ENCODE results near the gene PTPRZ1. TPM values are rescaled to one million over a fixed set of nuclear protein-coding genes. Genes with fewer than 3 reads are reported as not detected.

PTPRZ1 gene
- total RNA-seq, 2 donors from 2014 or later: 18.0 to 57.4 TPM

- Histone ChIP-seq H3K9ac (ENCODE audit: extremely low read depth, low read length, poor library complexity, severe bottlenecking) (no peak overlapping the region), H3K9me3 (ENCODE audit: control insufficient read depth, low read length) (no peaks in the 10 kb centered on the region), H3K36me3 (ENCODE audit: control insufficient read depth, insufficient read depth, low read length) (peaks cover 36% of the 10 kb centered on the region), H3K4me1 (ENCODE audit: control insufficient read depth, insufficient read depth, low read length) (no peaks in the 10 kb centered on the region), H3K4me3 (ENCODE audit: low read length) (no peak overlapping the region), H3K27me3 (ENCODE audit: control insufficient read depth, insufficient read depth, low read length, poor library complexity, severe bottlenecking) (no peaks in the 10 kb centered on the region), H3K27ac (ENCODE audit: low read depth, low read length) (no peak overlapping the region)
- Mint-ChIP-seq H3K27me3 (ENCODE audit: insufficient read depth) (no peaks in the 10 kb centered on the region), H3K4me1 (peaks cover 2% of the 10 kb centered on the region), H3K4me3 (no peak overlapping the region), H3K9me3 (no peaks in the 10 kb centered on the region), H3K27ac (no peak overlapping the region), H3K36me3 (ENCODE audit: low read depth) (peaks cover 36% of the 10 kb centered on the region)
- DNase-seq: no peak
- 96 to 100% methylated on average over 1 of the region's 1 CpG for WGBS, 2 experiments (ENCODE audit: insufficient coverage in 1 of 2, insufficient read length in 1 of 2)
- TF ChIP-seq CTCF (conservative IDR thresholded peaks at IDR 0.05): no peak
Observed at GRCh38 chr7:122094549-122094948, 221.6 kb downstream of the PTPRZ1 start.

GRCh38 chr7:122095642-122096041, 222.7 kb downstream of the PTPRZ1 start:
- no peaks in the 10 kb centered on the region for H3K27me3 ChIP-seq (ENCODE audit: control insufficient read depth, insufficient read depth, low read length, poor library complexity, severe bottlenecking)
- H3K9me3 Mint-ChIP-seq: no peaks in the 10 kb centered on the region
- H3K4me3 ChIP-seq (ENCODE audit: low read length): no peak overlapping the region
- 74 to 80% methylated on average over 1 to 4 of the region's 4 CpGs for WGBS, 2 experiments (ENCODE audit: insufficient coverage in 1 of 2, insufficient read length in 1 of 2)
- H3K9ac ChIP-seq (ENCODE audit: extremely low read depth, low read length, poor library complexity, severe bottlenecking): no peak overlapping the region
- TF ChIP-seq CTCF (conservative IDR thresholded peaks at IDR 0.05): no peak
- no peak for DNase-seq
- peaks cover 34% of the 10 kb centered on the region for H3K36me3 ChIP-seq (ENCODE audit: control insufficient read depth, insufficient read depth, low read length)
- no peaks in the 10 kb centered on the region for H3K9me3 ChIP-seq (ENCODE audit: control insufficient read depth, low read length)
- no peak overlapping the region for H3K4me3 Mint-ChIP-seq
- H3K27ac Mint-ChIP-seq: no peak overlapping the region
- H3K4me1 Mint-ChIP-seq: peaks cover 2% of the 10 kb centered on the region
- no peaks in the 10 kb centered on the region for H3K4me1 ChIP-seq (ENCODE audit: control insufficient read depth, insufficient read depth, low read length)
- no peaks in the 10 kb centered on the region for H3K27me3 Mint-ChIP-seq (ENCODE audit: insufficient read depth)
- peaks cover 39% of the 10 kb centered on the region for H3K36me3 Mint-ChIP-seq (ENCODE audit: low read depth)
- no peak overlapping the region for H3K27ac ChIP-seq (ENCODE audit: low read depth, low read length)

GRCh38 chr7:122100021-122100420, 227.1 kb downstream of the PTPRZ1 start:
- no peak overlapping the region for H3K9ac ChIP-seq (ENCODE audit: extremely low read depth, low read length, poor library complexity, severe bottlenecking)
- peaks cover 55% of the 10 kb centered on the region for H3K36me3 ChIP-seq (ENCODE audit: control insufficient read depth, insufficient read depth, low read length)
- H3K4me1 ChIP-seq (ENCODE audit: control insufficient read depth, insufficient read depth, low read length): no peaks in the 10 kb centered on the region
- H3K4me1 Mint-ChIP-seq: no peaks in the 10 kb centered on the region
- peaks cover 18% of the 10 kb centered on the region for H3K9me3 Mint-ChIP-seq
- H3K4me3 ChIP-seq (ENCODE audit: low read length): no peak overlapping the region
- DNase-seq: no peak
- peaks cover 21% of the 10 kb centered on the region for H3K9me3 ChIP-seq (ENCODE audit: control insufficient read depth, low read length)
- H3K27me3 Mint-ChIP-seq (ENCODE audit: insufficient read depth): no peaks in the 10 kb centered on the region
- no peaks in the 10 kb centered on the region for H3K27me3 ChIP-seq (ENCODE audit: control insufficient read depth, insufficient read depth, low read length, poor library complexity, severe bottlenecking)
- H3K27ac Mint-ChIP-seq: no peak overlapping the region
- 80 to 87% methylated on average over 2 to 3 of the region's 3 CpGs for WGBS, 2 experiments (ENCODE audit: insufficient coverage in 1 of 2, insufficient read length in 1 of 2)
- H3K4me3 Mint-ChIP-seq: no peak overlapping the region
- peaks cover 55% of the 10 kb centered on the region for H3K36me3 Mint-ChIP-seq (ENCODE audit: low read depth)
- no peak for TF ChIP-seq CTCF (conservative IDR thresholded peaks at IDR 0.05)
- H3K27ac ChIP-seq (ENCODE audit: low read depth, low read length): no peak overlapping the region
